ENCODE measurements around the gene HINFP.

- no peak for TF ChIP-seq CTCF (conservative IDR thresholded peaks at IDR 0.05 in 1 of 2, IDR thresholded peaks at IDR 0.05 in 1 of 2; ENCODE audit: extremely low read depth in 1 of 2, insufficient read depth in 1 of 2, low read depth in 1 of 2, low read length in 2 of 2)
- TF ChIP-seq EZH2 (IDR thresholded peaks at IDR 0.05; ENCODE audit: borderline replicate concordance, low read length), result no peak
Measured at GRCh38 chr11:119157063-119157462, 35.7 kb downstream of the HINFP start.

Data from mammary epithelial cell (primary cell).